ENCODE data around the gene TSPAN9. TPM values are rescaled to one million over a fixed set of nuclear protein-coding genes. Genes with fewer than 3 reads are reported as not detected.

The TSPAN9 gene
- total and polyA plus RNA-seq, 2 of the 4 experiments (the other 2 are of a cell fraction), result 17.7 to 39.1 TPM

DNA sequence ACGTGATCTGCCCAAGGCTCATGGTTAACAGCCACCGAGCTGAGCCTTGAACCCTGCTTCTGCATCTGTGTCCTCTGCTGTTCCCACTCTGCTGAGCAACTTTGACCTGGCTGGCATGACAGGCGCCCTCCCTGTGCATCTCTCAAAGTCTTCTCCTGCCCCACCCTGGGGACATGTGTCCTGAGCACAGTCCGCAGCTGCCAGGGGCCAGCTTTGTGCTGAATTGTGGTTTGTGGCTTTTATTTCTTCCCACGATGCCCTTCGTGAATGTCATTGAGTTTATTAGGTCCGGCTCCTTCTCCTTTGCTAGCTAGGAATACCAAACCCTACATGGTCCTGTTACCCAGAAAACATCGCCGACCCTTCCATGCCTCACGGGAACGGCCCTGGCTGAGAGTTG, 161.0 kb downstream of the TSPAN9 start:
- H3K27ac ChIP-seq (ENCODE audit: insufficient read depth, low read length), result no peak overlapping the region
- H3K36me3 ChIP-seq (ENCODE audit: control insufficient read depth, insufficient read depth, low read length), result no peaks in the 10 kb centered on the region
- no peak overlapping the region for H2BK5ac ChIP-seq (ENCODE audit: low read depth, low read length, poor library complexity, severe bottlenecking)
- BruUV-seq (replicated peaks), result no TSS peak
- H2AK5ac ChIP-seq (ENCODE audit: low read depth, low read length), result no peak overlapping the region
- H3K9me1 ChIP-seq (ENCODE audit: insufficient read depth, low read length), result peaks cover 5% of the 10 kb centered on the region; the same call in 1 of the 2 replicates
- H3K79me1 ChIP-seq (ENCODE audit: low read depth in 1 of 2, low read length in 2 of 2), result peaks cover 4% of the 10 kb centered on the region in 2 experiments; a peak in 2 of 4 replicates
- H2AFZ ChIP-seq (replicated peaks; ENCODE audit: low read length, poor library complexity), result no peak overlapping the region
- no peak overlapping the region for H3K56ac ChIP-seq (ENCODE audit: extremely low read depth, insufficient read depth, low read length)
- H3K9me3 ChIP-seq (ENCODE audit: control insufficient read depth, insufficient read depth, low read length), result no peaks in the 10 kb centered on the region
- H3K4me1 ChIP-seq (ENCODE audit: control insufficient read depth, insufficient read depth, low read length), result peaks cover 8% of the 10 kb centered on the region; the same call in 1 of the 2 replicates
- no peak for ATAC-seq (ENCODE audit: low read depth)
- 0 out of 2 replicates have a peak, but pooled peaks cover 4% of the 10 kb centered on the region for H4K20me1 ChIP-seq (ENCODE audit: insufficient read depth, low read length)
- in situ Hi-C loops (cut with MboI; ENCODE audit: low sequenced_read_pairs), result no loop called here
- DNase-seq, result no peak
- ChIA-PET POLR2A (ENCODE audit: unreplicated experiment) (no interaction called here), CTCF (no interaction called here)
- H3K23ac ChIP-seq (ENCODE audit: low read depth, low read length), result no peak overlapping the region
- H2BK15ac ChIP-seq (ENCODE audit: low read depth, low read length), result no peak overlapping the region
- H4K91ac ChIP-seq (ENCODE audit: insufficient read depth, low read depth, low read length), result no peak overlapping the region
- H2BK20ac ChIP-seq (ENCODE audit: low read depth, low read length), result no peak overlapping the region
- H4K5ac ChIP-seq (ENCODE audit: low read depth, low read length), result no peak overlapping the region
- no peak overlapping the region for H3K18ac ChIP-seq (ENCODE audit: low read depth, low read length)
- WGBS, 2 experiments (ENCODE audit: extremely low coverage in 2 of 2, insufficient read length in 1 of 2), result no CpG with 5 or more reads among the region's 11 CpGs
- no peak overlapping the region for H2AK9ac ChIP-seq (replicated peaks; ENCODE audit: low read depth, low read length, poor library complexity)
- H3K4me2 ChIP-seq (ENCODE audit: low read depth, low read length), result no peak overlapping the region
- dilution Hi-C loops (cut with HindIII; ENCODE audit: low sequenced_read_pairs, unreplicated experiment), result no loop called here
- intact Hi-C loops (cut with micrococcal nuclease), result no loop called here
- TF ChIP-seq, protein P1, sequence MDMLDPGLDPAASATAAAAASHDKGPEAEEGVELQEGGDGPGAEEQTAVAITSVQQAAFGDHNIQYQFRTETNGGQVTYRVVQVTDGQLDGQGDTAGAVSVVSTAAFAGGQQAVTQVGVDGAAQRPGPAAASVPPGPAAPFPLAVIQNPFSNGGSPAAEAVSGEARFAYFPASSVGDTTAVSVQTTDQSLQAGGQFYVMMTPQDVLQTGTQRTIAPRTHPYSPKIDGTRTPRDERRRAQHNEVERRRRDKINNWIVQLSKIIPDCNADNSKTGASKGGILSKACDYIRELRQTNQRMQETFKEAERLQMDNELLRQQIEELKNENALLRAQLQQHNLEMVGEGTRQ (IDR thresholded peaks at IDR 0.05; ENCODE audit: low read depth, low read length), result no peak
- no peak for TF ChIP-seq CHD1 (IDR thresholded peaks at IDR 0.05; ENCODE audit: low read depth, low read length)
- no peak for TF ChIP-seq RAD21 (IDR thresholded peaks at IDR 0.05; ENCODE audit: low read length)
- no peak for TF ChIP-seq MXI1 (IDR thresholded peaks at IDR 0.05; ENCODE audit: borderline replicate concordance, low read depth, low read length)
- TF ChIP-seq, protein P2, sequence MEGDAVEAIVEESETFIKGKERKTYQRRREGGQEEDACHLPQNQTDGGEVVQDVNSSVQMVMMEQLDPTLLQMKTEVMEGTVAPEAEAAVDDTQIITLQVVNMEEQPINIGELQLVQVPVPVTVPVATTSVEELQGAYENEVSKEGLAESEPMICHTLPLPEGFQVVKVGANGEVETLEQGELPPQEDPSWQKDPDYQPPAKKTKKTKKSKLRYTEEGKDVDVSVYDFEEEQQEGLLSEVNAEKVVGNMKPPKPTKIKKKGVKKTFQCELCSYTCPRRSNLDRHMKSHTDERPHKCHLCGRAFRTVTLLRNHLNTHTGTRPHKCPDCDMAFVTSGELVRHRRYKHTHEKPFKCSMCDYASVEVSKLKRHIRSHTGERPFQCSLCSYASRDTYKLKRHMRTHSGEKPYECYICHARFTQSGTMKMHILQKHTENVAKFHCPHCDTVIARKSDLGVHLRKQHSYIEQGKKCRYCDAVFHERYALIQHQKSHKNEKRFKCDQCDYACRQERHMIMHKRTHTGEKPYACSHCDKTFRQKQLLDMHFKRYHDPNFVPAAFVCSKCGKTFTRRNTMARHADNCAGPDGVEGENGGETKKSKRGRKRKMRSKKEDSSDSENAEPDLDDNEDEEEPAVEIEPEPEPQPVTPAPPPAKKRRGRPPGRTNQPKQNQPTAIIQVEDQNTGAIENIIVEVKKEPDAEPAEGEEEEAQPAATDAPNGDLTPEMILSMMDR (conservative IDR thresholded peaks at IDR 0.05; ENCODE audit: low read depth, low read length), result no peak
- TF ChIP-seq CEBPB (IDR thresholded peaks at IDR 0.05; ENCODE audit: low read depth, low read length), result no peak
- no peak for TF ChIP-seq NFE2L2 (IDR thresholded peaks at IDR 0.05; ENCODE audit: low read depth, low read length)
- no peak for TF ChIP-seq POLR2A (IDR thresholded peaks at IDR 0.05; ENCODE audit: low read depth, low read length)
- no peak for TF ChIP-seq MAFK (IDR thresholded peaks at IDR 0.05; ENCODE audit: low read depth, low read length)
- no peak for TF ChIP-seq RFX5 (IDR thresholded peaks at IDR 0.05; ENCODE audit: low read depth, low read length)
- TF ChIP-seq MAZ (IDR thresholded peaks at IDR 0.05; ENCODE audit: borderline replicate concordance, low read depth, low read length), result no peak
- no peak overlapping the region for H4K8ac ChIP-seq (ENCODE audit: low read depth in 2 of 2, low read length in 2 of 2)
- no peak overlapping the region for H3K9ac ChIP-seq (ENCODE audit: low read depth, low read length)
- H2BK120ac ChIP-seq (ENCODE audit: low read depth, low read length), result no peak overlapping the region
- H3K4me3 ChIP-seq (ENCODE audit: insufficient read depth, low read depth, low read length), result no peak overlapping the region
- no peak overlapping the region for H3K4ac ChIP-seq (ENCODE audit: low read depth, low read length)
- no peaks in the 10 kb centered on the region for H3K27me3 ChIP-seq (ENCODE audit: control insufficient read depth, insufficient read depth, low read length)
- H3K14ac ChIP-seq (replicated peaks; ENCODE audit: low read depth, low read length), result no peak overlapping the region
